GM23338 (cell line): ENCODE results near the gene KRT1. TPM values are rescaled to one million over a fixed set of nuclear protein-coding genes. Genes with fewer than 3 reads are reported as not detected.
A peak's percentile ranks its signal among the peaks of the same experiment; 100 is the strongest.

Source experiments
- ATAC-seq: fragments of 200-7000 bp; cut with Tn5 transposase; 3 replicates; pipeline ENCODE4 v1.9.1; 2020
- DNase-seq: peaks from one replicate; pipeline ENCODE4 v3.0.0-alpha.2; 2015; ENCODE audit warnings: low spot score
- H2AFZ ChIP-seq: fragments of 200-600 bp; sonication (generic); 2 replicates; pipeline ENCODE4 v1.8.0; 2016; ENCODE audit warnings: antibody characterized with exemption, mild to moderate bottlenecking, moderate library complexity
- H3F3A ChIP-seq: fragments of 200-600 bp; sonication (generic); replicated peaks from 2 replicates; pipeline ENCODE4 v1.8.0; 2017; ENCODE audit warnings: antibody characterized with exemption, mixed run types, low read depth
- H3K27ac ChIP-seq: fragments of 200-600 bp; sonication (generic); 2 replicates; pipeline ENCODE4 v1.6.1; 2016; ENCODE audit warnings: low read depth
- H3K27me3 ChIP-seq: fragments of 200-600 bp; sonication (generic); 2 replicates; pipeline ENCODE4 v1.8.0; 2016; ENCODE audit warnings: mild to moderate bottlenecking, mixed run types, moderate library complexity; ENCODE audit not compliant: insufficient read depth
- H3K36me3 ChIP-seq: fragments of 200-600 bp; sonication (generic); 2 replicates; pipeline ENCODE4 v1.8.0; 2016; ENCODE audit warnings: mild to moderate bottlenecking; ENCODE audit not compliant: insufficient read depth
- H3K4me1 ChIP-seq: fragments of 200-600 bp; sonication (generic); 2 replicates; pipeline ENCODE4 v1.8.0; 2016; ENCODE audit warnings: mild to moderate bottlenecking, moderate library complexity; ENCODE audit not compliant: insufficient read depth
- H3K4me2 ChIP-seq: fragments of 200-600 bp; sonication (generic); 2 replicates; pipeline ENCODE4 v1.7.1; 2017; ENCODE audit warnings: mixed run types
- H3K4me3 ChIP-seq: fragments of 200-600 bp; sonication (generic); 2 replicates; pipeline ENCODE4 v1.6.1; 2016; ENCODE audit warnings: mixed run types
- H3K79me2 ChIP-seq: fragments of 200-600 bp; sonication (generic); replicated peaks from 2 replicates; pipeline ENCODE4 v1.8.0; 2017; ENCODE audit warnings: mild to moderate bottlenecking; ENCODE audit not compliant: insufficient read depth
- H3K9me2 ChIP-seq: fragments of 200-600 bp; sonication (generic); 2 replicates; pipeline ENCODE4 v1.8.0; 2017; ENCODE audit not compliant: insufficient read depth
- H4K20me1 ChIP-seq: fragments of 200-600 bp; sonication (generic); replicated peaks from 2 replicates; pipeline ENCODE4 v1.8.0; 2017; ENCODE audit warnings: mild to moderate bottlenecking; ENCODE audit not compliant: insufficient read depth
- H3K27ac Mint-ChIP-seq: 2 replicates; pipeline ENCODE4 v1.8.0; 2020; ENCODE audit warnings: inconsistent platforms, mild to moderate bottlenecking, moderate library complexity, mixed read lengths
- H3K27me3 Mint-ChIP-seq: 3 replicates; pipeline ENCODE4 v1.8.0; 2022; ENCODE audit warnings: low read depth, mild to moderate bottlenecking, moderate library complexity, mixed read lengths, inconsistent platforms; ENCODE audit not compliant: insufficient read depth, poor library complexity
- H3K36me3 Mint-ChIP-seq: 3 replicates; pipeline ENCODE4 v1.8.0; 2021; ENCODE audit warnings: low read depth, mild to moderate bottlenecking, inconsistent platforms, moderate library complexity, mixed read lengths
- H3K4me1 Mint-ChIP-seq: 3 replicates; pipeline ENCODE4 v1.8.0; 2020; ENCODE audit warnings: mild to moderate bottlenecking, inconsistent platforms, mixed read lengths
- H3K4me3 Mint-ChIP-seq: 3 replicates; pipeline ENCODE4 v1.8.0; 2021; ENCODE audit warnings: moderate library complexity, mild to moderate bottlenecking, inconsistent platforms, mixed read lengths
- H3K9me3 Mint-ChIP-seq: 3 replicates; pipeline ENCODE4 v1.8.0; 2020; ENCODE audit warnings: moderate library complexity, mild to moderate bottlenecking, inconsistent platforms, mixed read lengths
- EZH2 ChIP-seq: fragments of 200-600 bp; sonication (generic); IDR thresholded peaks from one replicate; pipeline ENCODE4 v1.8.0; 2017; ENCODE audit warnings: antibody characterized with exemption, mild to moderate bottlenecking, low read depth; ENCODE audit not compliant: unreplicated experiment
- EZH2phosphoT487 ChIP-seq: fragments of 200-600 bp; sonication (generic); IDR thresholded peaks from one replicate; pipeline ENCODE4 v1.8.1; 2018; ENCODE audit warnings: antibody characterized with exemption; ENCODE audit not compliant: unreplicated experiment
- JUNB ChIP-seq: IDR thresholded peaks from one replicate; pipeline ENCODE4 v1.6.1; 2016; ENCODE audit warnings: antibody characterized with exemption; ENCODE audit not compliant: unreplicated experiment
- POLR2AphosphoS5 ChIP-seq: IDR thresholded peaks from 2 replicates; pipeline ENCODE4 v1.6.1; 2016; ENCODE audit warnings: antibody characterized with exemption, low read depth
- REST ChIP-seq: IDR thresholded peaks from one replicate; pipeline ENCODE4 v1.6.1; 2018; ENCODE audit warnings: antibody characterized with exemption; ENCODE audit not compliant: unreplicated experiment
- STAT1 ChIP-seq: IDR thresholded peaks from one replicate; pipeline ENCODE4 v1.6.1; 2016; ENCODE audit warnings: antibody characterized with exemption; ENCODE audit not compliant: unreplicated experiment
- ZNF114 ChIP-seq: fragments of 250-450 bp; sonication (Bioruptor Pico); IDR thresholded peaks from 2 replicates; pipeline ENCODE4 v1.5.0; 2020; ENCODE audit warnings: mild to moderate bottlenecking, moderate library complexity
- polyA plus RNA-seq: library from polyadenylated mRNA; unstranded; fragments of >200 nt; fragmentation: Nextera tagmentation; extraction: Ambion mirVana; gene quantifications from 2 replicates; pipeline ENCODE4 v1.2.1, GENCODE V29; 2016
- total RNA-seq: library from RNA; depleted of rRNA; stranded (reverse); fragments of >200 nt; shearing (Covaris generic); gene quantifications from 2 replicates; pipeline ENCODE4 v1.2.3, GENCODE V29; 2014

KRT1 gene
- total and polyA plus RNA-seq, 2 experiments from 2014 or later = not detected

DNA sequence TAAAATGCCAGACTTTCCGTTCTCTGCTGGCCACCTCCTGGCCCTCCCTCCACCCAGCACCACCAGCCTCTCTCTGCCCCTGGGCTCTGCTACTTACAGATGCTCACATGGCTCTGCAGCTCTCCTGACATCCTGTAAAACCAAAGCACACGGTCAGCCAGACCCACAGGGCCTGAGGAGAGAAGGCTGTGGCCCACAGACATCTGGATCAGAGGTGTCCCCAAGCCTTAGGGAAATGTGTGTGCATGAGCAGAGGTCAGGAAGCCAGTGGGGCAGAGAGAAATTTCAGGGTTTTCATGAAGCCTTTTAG is 11.6 kb upstream of the KRT1 start:
- Histone ChIP-seq H2AFZ (no peak overlapping the region), H3K9me2 (no peaks in the 10 kb centered on the region), H3K27me3 (peaks cover 28% of the 10 kb centered on the region), H3K27ac (no peak overlapping the region), H3K4me2 (peak overlapping the region; percentile 86; the same call in 1 of the 2 replicates), H4K20me1 (no peaks in the 10 kb centered on the region), H3K36me3 (no peaks in the 10 kb centered on the region), H3K4me3 (no peak overlapping the region), H3K4me1 (peaks cover 9% of the 10 kb centered on the region), H3F3A (no peaks in the 10 kb centered on the region), H3K79me2 (no peaks in the 10 kb centered on the region)
- H3K27ac Mint-ChIP-seq = no peak overlapping the region
- no peaks in the 10 kb centered on the region for H3K9me3 Mint-ChIP-seq
- H3K4me3 Mint-ChIP-seq = peak overlapping the region; percentile 71; the same call in 2 of the 3 replicates
- DNase-seq = no peak
- H3K36me3 Mint-ChIP-seq = no peaks in the 10 kb centered on the region
- H3K4me1 Mint-ChIP-seq = peaks cover 8% of the 10 kb centered on the region
- TF ChIP-seq POLR2AphosphoS5 = no peak
- no peak for TF ChIP-seq EZH2phosphoT487
- TF ChIP-seq ZNF114 (CRISPR knock-in tag) = no peak
- H3K27me3 Mint-ChIP-seq = peaks cover 30% of the 10 kb centered on the region
- no peak; the same call in 2 of the 3 replicates for ATAC-seq

DNA sequence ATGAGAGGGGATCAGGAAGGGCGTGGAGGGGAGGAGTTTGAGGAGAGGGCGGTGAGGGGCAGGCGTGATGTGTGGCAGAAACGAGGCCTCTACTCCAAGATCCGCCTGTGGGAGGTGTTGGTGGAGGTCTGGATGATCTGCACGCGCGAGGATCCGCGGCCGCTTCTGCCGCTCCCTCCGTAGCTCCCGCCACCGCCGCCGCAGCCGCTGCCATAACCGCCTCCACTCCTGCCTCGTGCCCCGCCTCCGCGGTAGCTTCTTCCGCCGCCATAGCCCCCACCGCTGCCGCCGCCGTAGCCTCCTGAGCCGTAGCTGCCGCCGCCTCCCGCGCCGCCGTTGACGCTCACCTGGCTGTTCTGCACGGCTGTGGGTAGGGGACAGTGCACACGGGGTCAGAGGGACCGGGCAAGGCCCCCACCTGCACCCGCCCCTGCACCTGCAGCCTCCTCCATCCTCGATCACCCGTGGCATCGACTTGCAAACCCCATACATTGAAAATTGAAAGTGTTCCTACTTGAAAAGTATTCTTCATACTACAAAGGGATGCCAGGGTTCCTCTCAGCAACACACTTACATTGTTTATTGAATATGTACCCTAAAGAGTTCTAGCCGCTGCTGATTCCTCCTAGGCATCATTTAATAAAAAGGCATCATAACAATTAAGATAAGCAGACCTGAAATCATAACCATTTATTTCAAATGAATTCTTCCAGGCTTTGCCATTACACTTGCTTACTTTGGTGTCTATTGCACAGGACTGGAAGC is 11.1 kb upstream of the KRT1 start:
- Mint-ChIP-seq H3K4me1 (peaks cover 8% of the 10 kb centered on the region), H3K9me3 (no peaks in the 10 kb centered on the region), H3K27ac (no peak overlapping the region), H3K27me3 (peaks cover 30% of the 10 kb centered on the region), H3K4me3 (peak overlapping the region; percentile 71), H3K36me3 (no peaks in the 10 kb centered on the region)
- Histone ChIP-seq H3F3A (no peaks in the 10 kb centered on the region), H3K27ac (no peak overlapping the region), H3K4me2 (peak overlapping the region; percentile 86), H3K4me3 (peak overlapping the region; percentile 52), H4K20me1 (no peaks in the 10 kb centered on the region), H3K9me2 (no peaks in the 10 kb centered on the region), H3K4me1 (peaks cover 9% of the 10 kb centered on the region), H2AFZ (peak overlapping the region; percentile 100), H3K36me3 (no peaks in the 10 kb centered on the region), H3K27me3 (peaks cover 28% of the 10 kb centered on the region), H3K79me2 (no peaks in the 10 kb centered on the region)
- DNase-seq (peak; percentile 65), ATAC-seq (peak; percentile 83)
- TF ChIP-seq EZH2 (peak; percentile 26), EZH2phosphoT487 (no peak), JUNB (no peak), STAT1 (no peak), REST (no peak)
